GM18498 (cell line): ENCODE measurements around the gene RGL1.

Experiments used
- ATAC-seq: cut with Tn5 transposase; IDR thresholded peaks from one replicate; pipeline ENCODE4 v1.9.1; 2021; ENCODE audit warnings: mild to moderate bottlenecking, moderate library complexity; ENCODE audit not compliant: unreplicated experiment

Gene RGL1

GRCh38 chr1:183817576-183818288, 12.8 kb downstream of the RGL1 start:
- no peak for ATAC-seq

GRCh38 chr1:183819059-183819458, 14.1 kb downstream of the RGL1 start:
- ATAC-seq, result no peak

- ATAC-seq, result no peak
Observed at GRCh38 chr1:183821309-183821888, 16.5 kb downstream of the RGL1 start.

GRCh38 chr1:183821889-183822611, 17.1 kb downstream of the RGL1 start:
- ATAC-seq, result no peak

GRCh38 chr1:183824291-183824690, 19.4 kb downstream of the RGL1 start:
- no peak for ATAC-seq

- no peak for ATAC-seq
Observed at GRCh38 chr1:183827801-183828200, 22.9 kb downstream of the RGL1 start.

GRCh38 chr1:183830389-183830788, 25.5 kb downstream of the RGL1 start:
- ATAC-seq, result no peak

GRCh38 chr1:183831311-183831710, 26.4 kb downstream of the RGL1 start:
- no peak for ATAC-seq

GRCh38 chr1:183832459-183832858, 27.5 kb downstream of the RGL1 start:
- ATAC-seq, result no peak

- no peak for ATAC-seq
Observed at GRCh38 chr1:183834568-183834967, 29.6 kb downstream of the RGL1 start.

- no peak for ATAC-seq
Observed at GRCh38 chr1:183836598-183836997, 31.7 kb downstream of the RGL1 start.

GRCh38 chr1:183837062-183837461, 32.1 kb downstream of the RGL1 start:
- ATAC-seq, result no peak

GRCh38 chr1:183838221-183838620, 33.3 kb downstream of the RGL1 start:
- ATAC-seq, result no peak

- ATAC-seq, result no peak
Observed at GRCh38 chr1:183840140-183840539, 35.2 kb downstream of the RGL1 start.

- peak; percentile 43 for ATAC-seq
Observed at GRCh38 chr1:183841550-183841949, 36.6 kb downstream of the RGL1 start.

GRCh38 chr1:183841950-183842794, 37.3 kb downstream of the RGL1 start:
- ATAC-seq, result peak; percentile 92

GRCh38 chr1:183842795-183843144, 37.9 kb downstream of the RGL1 start:
- ATAC-seq, result peak; percentile 39

GRCh38 chr1:183844806-183845205, 39.9 kb downstream of the RGL1 start:
- ATAC-seq, result no peak

- ATAC-seq, result no peak
Observed at GRCh38 chr1:183845681-183846080, 40.8 kb downstream of the RGL1 start.

GRCh38 chr1:183847641-183848040, 42.7 kb downstream of the RGL1 start:
- no peak for ATAC-seq

- ATAC-seq, result no peak
Observed at GRCh38 chr1:183850852-183851251, 45.9 kb downstream of the RGL1 start.
